GM12878 (cell line): Measurements from ENCODE around the gene COPE. TPM values are rescaled to one million over a fixed set of nuclear protein-coding genes. Genes with fewer than 3 reads are reported as not detected.

ENCODE experiments used
- ATAC-seq: fragments of 200-7000 bp; cut with Tn5 transposase; 3 replicates; pipeline ENCODE4 v1.9.1; 2020; ENCODE audit warnings: mild to moderate bottlenecking, moderate library complexity
- BruUV-seq: library from RNA; stranded (reverse); fragments of 400-500 nt; replicated peaks from 2 replicates; lab custom pipeline; 2021; lab: Mats Ljungman, UMichigan
- CTCF ChIA-PET: fragments of 300-600 bp; sonication (Branson Sonifier 250); formaldehyde crosslinking; extraction: SDS; loops from one replicate; lab custom pipeline; 2021; ENCODE audit warnings: inconsistent platforms; lab: Yijun Ruan, JAX
- POLR2A ChIA-PET: fragments of 350-600 bp; formaldehyde crosslinking; extraction: SDS; loops from one replicate; lab custom pipeline; 2021; ENCODE audit warnings: inconsistent platforms; lab: Charles Lee
- RAD21 ChIA-PET: fragments of 300-600 bp; sonication (Branson Sonifier 250); formaldehyde crosslinking; loops from one replicate; lab custom pipeline; 2023; ENCODE audit warnings: antibody characterized with exemption; ENCODE audit not compliant: unreplicated experiment; lab: Charles Lee
- SMC1A ChIA-PET: fragments of 300-600 bp; sonication (Branson Sonifier 250); formaldehyde crosslinking; loops from one replicate; lab custom pipeline; 2023; ENCODE audit not compliant: unreplicated experiment, uncharacterized antibody; lab: Charles Lee
- DNase-seq: peaks from one replicate; pipeline ENCODE4 v3.0.0-alpha.2; 2011; ENCODE audit warnings: low read depth, low spot score
- FAIRE-seq: peaks from 3 replicates; lab custom pipeline; 2011; peaks lifted over from hg19 to GRCh38; lab: Jason Lieb, UNC
- H2AFZ ChIP-seq: 2 replicates; pipeline ENCODE4 v1.6.0; 2011; ENCODE audit warnings: low read depth, low read length, control low read depth; ENCODE audit not compliant: control insufficient read depth
- H3K27ac ChIP-seq: 2 replicates; pipeline ENCODE4 v1.5.1; 2011; ENCODE audit warnings: control low read depth; ENCODE audit not compliant: control insufficient read depth, insufficient read depth
- H3K27me3 ChIP-seq, 2 experiments: replicated peaks in 1 of 2; 2 replicates each; pipeline versions ENCODE4 v1.6.0 to v1.6.1; 2011; ENCODE audit warnings: low read length in 1 of 2; ENCODE audit not compliant: control insufficient read depth in 2 of 2, insufficient read depth in 2 of 2
- H3K36me3 ChIP-seq, 2 experiments: 2 replicates each; pipeline ENCODE4 v1.5.1; 2011; ENCODE audit warnings: low read length in 1 of 2; ENCODE audit not compliant: control insufficient read depth in 2 of 2, insufficient read depth in 2 of 2
- H3K4me1 ChIP-seq: 2 replicates; pipeline ENCODE4 v1.6.1; 2011; ENCODE audit warnings: mild to moderate bottlenecking, low read length, moderate library complexity, mixed read lengths; ENCODE audit not compliant: control insufficient read depth, insufficient read depth
- H3K4me2 ChIP-seq: 2 replicates; pipeline ENCODE4 v1.6.0; 2011; ENCODE audit warnings: control low read depth; ENCODE audit not compliant: control insufficient read depth, insufficient read depth
- H3K4me3 ChIP-seq: fragments of 200-600 bp; sonication (generic); 2 replicates; pipeline ENCODE4 v1.5.1; 2016
- H3K79me2 ChIP-seq: 2 replicates; pipeline ENCODE4 v1.6.0; 2011; ENCODE audit warnings: low read length; ENCODE audit not compliant: control insufficient read depth, insufficient read depth
- H3K9ac ChIP-seq: 2 replicates; pipeline ENCODE4 v1.8.0; 2011; ENCODE audit warnings: low read length, control low read depth, mixed read lengths; ENCODE audit not compliant: control insufficient read depth, insufficient read depth
- H3K9me3 ChIP-seq: replicated peaks from 3 replicates; pipeline ENCODE4 v1.5.1; 2011; ENCODE audit warnings: mild to moderate bottlenecking, low read length; ENCODE audit not compliant: control insufficient read depth, insufficient read depth
- H4K20me1 ChIP-seq: 2 replicates; pipeline ENCODE4 v1.6.0; 2011; ENCODE audit not compliant: control insufficient read depth, insufficient read depth
- CTCF ChIP-seq, 3 experiments: IDR thresholded peaks in 2 of 3; conservative IDR thresholded peaks in 1 of 3; 2 replicates each; pipeline ENCODE4 v1.5.1; 2011; ENCODE audit warnings: low read depth in 3 of 3, low read length in 3 of 3, mild to moderate bottlenecking in 3 of 3, control low read depth in 2 of 3, moderate library complexity in 2 of 3, inconsistent platforms in 1 of 3, mixed read lengths in 1 of 3; ENCODE audit not compliant: control insufficient read depth in 2 of 3, insufficient read depth in 1 of 3; ENCODE audit errors: extremely low read depth in 1 of 3
- FOXK2 ChIP-seq: fragments of 450-650 bp; IDR thresholded peaks from 2 replicates; pipeline ENCODE4 v1.6.1; 2017; ENCODE audit warnings: mild to moderate bottlenecking, moderate library complexity
- JUNB ChIP-seq: IDR thresholded peaks from 2 replicates; pipeline ENCODE4 v1.6.1; 2016; ENCODE audit warnings: antibody characterized with exemption, mild to moderate bottlenecking
- MEF2A ChIP-seq: IDR thresholded peaks from 2 replicates; pipeline ENCODE4 v1.6.1; 2011; ENCODE audit warnings: low read depth, mild to moderate bottlenecking, low read length, moderate library complexity; ENCODE audit not compliant: insufficient read depth
- POLR2A ChIP-seq: IDR thresholded peaks from 2 replicates; pipeline ENCODE4 v1.6.1; 2011; ENCODE audit warnings: low read depth, mild to moderate bottlenecking, low read length
- POLR2AphosphoS5 ChIP-seq: IDR thresholded peaks from 2 replicates; pipeline ENCODE4 v1.6.1; 2011; ENCODE audit warnings: mild to moderate bottlenecking, low read length, inconsistent platforms
- PRDM15 ChIP-seq: fragments of 450-650 bp; formaldehyde crosslinking; IDR thresholded peaks from 2 replicates; pipeline ENCODE4 v1.4.0; 2020; ENCODE audit warnings: mild to moderate bottlenecking, moderate library complexity
- ZNF207 ChIP-seq: fragments of 450-650 bp; IDR thresholded peaks from 2 replicates; pipeline ENCODE4 v1.6.1; 2014; ENCODE audit warnings: antibody characterized with exemption, mild to moderate bottlenecking, borderline replicate concordance
- WGBS: methylation state at CpG from one replicate; pipeline ENCODE4 v1.1.6; 2016; ENCODE audit warnings: low lambda C conversion rate; ENCODE audit not compliant: insufficient replicate concordance, insufficient coverage; ENCODE audit errors: missing lambda C conversion rate; 5-methylcytosine and 5-hydroxymethylcytosine counted together
- in situ Hi-C: fragments of 300-500 bp; cut with MboI; formaldehyde crosslinking; loops from 9 replicates; pipeline ENCODE4 v1.14.3; 2018; ENCODE audit warnings: mixed read lengths
- intact Hi-C: fragments of 100-400 bp; cut with micrococcal nuclease; formaldehyde crosslinking; loops from one replicate; pipeline ENCODE4 v1.14.2; 2022; ENCODE audit not compliant: unreplicated experiment
- polyA plus RNA-seq, 11 experiments: library from polyadenylated mRNA; depleted of rRNA in 4 of 11; unstranded in 6 of 11; stranded (reverse) in 5 of 11; fragments of >200 nt; fragmentation: Nextera tagmentation in 4 of 11; fragmentation: Illumina TruSeq in 1 of 11; extraction: Ambion mirVana in 4 of 11; extraction: Trizol in 1 of 11; gene quantifications; 1 replicate in 1 of 11; 2 replicates in 10 of 11; pipeline versions ENCODE4 v1.2.1 to v1.2.3, GENCODE V29; 2011 to 2016; ENCODE audit warnings: inconsistent platforms in 2 of 11, missing spikeins in 2 of 11, low read depth in 1 of 11
- total RNA-seq, 4 experiments: library from RNA; depleted of rRNA in 3 of 4; stranded (reverse); fragments of >200 nt in 3 of 4; fragmentation: Illumina TruSeq in 1 of 4; extraction: Trizol in 1 of 4; gene quantifications; 2 replicates each; pipeline versions ENCODE4 v1.2.1 to v1.2.3, GENCODE V29; 2013 to 2021

COPE gene
- total and polyA plus RNA-seq, 10 of the 15 experiments (the other 5 are each of a cell fraction or from before 2014, with no cell fraction given), result 3.5 to 464 (median 222) TPM

- RAD21 ChIA-PET, result no interaction called here
- in situ Hi-C loops (no loop called here), intact Hi-C loops (no loop called here)
- no peaks in the 10 kb centered on the region for H4K20me1 ChIP-seq
- H3K4me2 ChIP-seq, result no peak overlapping the region
- CTCF ChIA-PET, result no interaction called here
- no peak overlapping the region for H2AFZ ChIP-seq
- no peaks in the 10 kb centered on the region for H3K27me3 ChIP-seq
- H3K9me3 ChIP-seq, result no peaks in the 10 kb centered on the region
- no peak overlapping the region for H3K27ac ChIP-seq
- POLR2A ChIA-PET, result no interaction called here
- H3K79me2 ChIP-seq, result no peaks in the 10 kb centered on the region
- no peaks in the 10 kb centered on the region for H3K4me1 ChIP-seq
- no peak overlapping the region for H3K4me3 ChIP-seq
- peak; percentile 72 for TF ChIP-seq POLR2A
- no peak for TF ChIP-seq JUNB
- TF ChIP-seq ZNF207, result no peak
- DNase-seq (no peak), ATAC-seq (no peak), FAIRE-seq (no peak)
- no peak overlapping the region for H3K9ac ChIP-seq
- WGBS, result 83% methylated on average over 22 of the region's 26 CpGs
- SMC1A ChIA-PET, result no interaction called here
- peaks cover 8 to 10% of the 10 kb centered on the region in 2 experiments; a peak in 3 of 4 replicates for H3K36me3 ChIP-seq
- no TSS peak for BruUV-seq
Observed at GRCh38 chr19:18905513-18906236, 13.5 kb downstream of the COPE start.

GRCh38 chr19:18905058-18905456 is 14.1 kb downstream of the COPE start:
- TF ChIP-seq FOXK2, result no peak
- no peak for TF ChIP-seq CTCF (IDR thresholded peaks at IDR 0.05 in 2 of 3, conservative IDR thresholded peaks at IDR 0.05 in 1 of 3; ENCODE audit: control insufficient read depth in 2 of 3, extremely low read depth in 1 of 3, insufficient read depth in 1 of 3, low read depth in 3 of 3, low read length in 3 of 3)
- TF ChIP-seq POLR2AphosphoS5, result peak; percentile 5
- no peak for TF ChIP-seq MEF2A
- no peak for TF ChIP-seq PRDM15 (CRISPR knock-in tag)
- CTCF ChIA-PET, result no interaction called here
- intact Hi-C loops (no loop called here), in situ Hi-C loops (no loop called here)
- no peak overlapping the region for H2AFZ ChIP-seq
- no peak overlapping the region for H3K9ac ChIP-seq
- H3K4me2 ChIP-seq, result no peak overlapping the region
- ATAC-seq (no peak), DNase-seq (no peak), FAIRE-seq (no peak)
- WGBS, result 93% methylated on average over 8 of the region's 8 CpGs
- no peaks in the 10 kb centered on the region for H3K9me3 ChIP-seq
- SMC1A ChIA-PET, result no interaction called here
- POLR2A ChIA-PET, result no interaction called here
- peaks cover 7 to 8% of the 10 kb centered on the region in 2 experiments; a peak in 3 of 4 replicates for H3K36me3 ChIP-seq
- no peak overlapping the region for H3K27ac ChIP-seq
- H3K27me3 ChIP-seq, result no peaks in the 10 kb centered on the region
- no peaks in the 10 kb centered on the region for H3K79me2 ChIP-seq
- H3K4me1 ChIP-seq, result no peaks in the 10 kb centered on the region
- RAD21 ChIA-PET, result no interaction called here
- no peak overlapping the region for H3K4me3 ChIP-seq
- no TSS peak for BruUV-seq
- H4K20me1 ChIP-seq, result no peaks in the 10 kb centered on the region
